HG03159 (cell line): Measurements from ENCODE around the gene LY9.

Experiments used
- ATAC-seq: cut with Tn5 transposase; IDR thresholded peaks from one replicate; pipeline ENCODE4 v1.9.1; 2021; ENCODE audit warnings: mild to moderate bottlenecking, moderate library complexity; ENCODE audit not compliant: unreplicated experiment

LY9 gene

GRCh38 chr1:160795951-160796383 is at the start of gene LY9:
Gene LY9 (plus strand): TSS chr1:160796174. CDS start chr1:160796188, 14 bp downstream.
- peak; percentile 77 for ATAC-seq

- ATAC-seq, result no peak
Measured at GRCh38 chr1:160746836-160747500, 49.0 kb upstream of the LY9 start.

- no peak for ATAC-seq
Measured at GRCh38 chr1:160747717-160748116, 48.3 kb upstream of the LY9 start.

GRCh38 chr1:160748181-160748877 is 47.6 kb upstream of the LY9 start:
- ATAC-seq, result no peak

- ATAC-seq, result no peak
Measured at GRCh38 chr1:160748878-160749269, 47.1 kb upstream of the LY9 start.

GRCh38 chr1:160750608-160751007 is 45.4 kb upstream of the LY9 start:
- ATAC-seq, result no peak

GRCh38 chr1:160752406-160752805 is 43.6 kb upstream of the LY9 start:
- no peak for ATAC-seq

GRCh38 chr1:160752924-160753323 is 43.0 kb upstream of the LY9 start:
- ATAC-seq, result no peak

- no peak for ATAC-seq
Measured at GRCh38 chr1:160753594-160753993, 42.4 kb upstream of the LY9 start.

- no peak for ATAC-seq
Measured at GRCh38 chr1:160755461-160755860, 40.5 kb upstream of the LY9 start.

GRCh38 chr1:160755911-160756848 is 39.8 kb upstream of the LY9 start:
- no peak for ATAC-seq

GRCh38 chr1:160756849-160757201 is 39.1 kb upstream of the LY9 start:
- no peak for ATAC-seq

- no peak for ATAC-seq
Measured at GRCh38 chr1:160758521-160758920, 37.5 kb upstream of the LY9 start.

- ATAC-seq, result no peak
Measured at GRCh38 chr1:160759740-160760139, 36.2 kb upstream of the LY9 start.

- ATAC-seq, result no peak
Measured at GRCh38 chr1:160761046-160761445, 34.9 kb upstream of the LY9 start.

- ATAC-seq, result no peak
Measured at GRCh38 chr1:160761886-160762285, 34.1 kb upstream of the LY9 start.

- no peak for ATAC-seq
Measured at GRCh38 chr1:160763993-160764392, 32.0 kb upstream of the LY9 start.

GRCh38 chr1:160767395-160768294 is 28.3 kb upstream of the LY9 start:
- ATAC-seq, result peak; percentile 51

- ATAC-seq, result peak; percentile 85
Measured at GRCh38 chr1:160768295-160768657, 27.7 kb upstream of the LY9 start.

- no peak for ATAC-seq
Measured at GRCh38 chr1:160772331-160772730, 23.6 kb upstream of the LY9 start.

- ATAC-seq, result no peak
Measured at GRCh38 chr1:160773093-160773492, 22.9 kb upstream of the LY9 start.
